GM19455 (cell line): ENCODE results near the gene CXXC4.

Experiments used
- ATAC-seq: cut with Tn5 transposase; IDR thresholded peaks from one replicate; pipeline ENCODE4 v1.9.1; 2021; ENCODE audit not compliant: unreplicated experiment

CXXC4 gene

GRCh38 chr4:104424475-104424941 is 70.2 kb downstream of the CXXC4 start:
- no peak for ATAC-seq

GRCh38 chr4:104421566-104421965 is 73.1 kb downstream of the CXXC4 start:
- ATAC-seq: no peak

- ATAC-seq: no peak
Measured at GRCh38 chr4:104420766-104421165, 73.9 kb downstream of the CXXC4 start.
